GM06990 (cell line): Measurements from ENCODE around the gene HBA1.

Experiments
- DNase-seq: peaks from one replicate; pipeline ENCODE4 v3.0.0-alpha.2; 2011; ENCODE audit not compliant: insufficient read length; ENCODE audit errors: extremely low read depth
- H3K27me3 ChIP-seq: replicated peaks from 2 replicates; pipeline ENCODE4 v1.6.0; 2011; ENCODE audit warnings: low read length; ENCODE audit not compliant: control insufficient read depth, insufficient read depth
- H3K36me3 ChIP-seq: 2 replicates; pipeline ENCODE4 v1.5.1; 2011; ENCODE audit warnings: low read length; ENCODE audit not compliant: control insufficient read depth, insufficient read depth
- H3K4me3 ChIP-seq: replicated peaks from 2 replicates; pipeline ENCODE4 v1.5.1; 2011; ENCODE audit warnings: low read depth, mild to moderate bottlenecking, control low read depth, low read length
- CTCF ChIP-seq: IDR thresholded peaks from 2 replicates; pipeline ENCODE4 v1.5.1; 2011; ENCODE audit warnings: low read length, control low read depth, mild to moderate bottlenecking, inconsistent platforms; ENCODE audit not compliant: insufficient read depth, poor library complexity, severe bottlenecking

HBA1 gene

DNA sequence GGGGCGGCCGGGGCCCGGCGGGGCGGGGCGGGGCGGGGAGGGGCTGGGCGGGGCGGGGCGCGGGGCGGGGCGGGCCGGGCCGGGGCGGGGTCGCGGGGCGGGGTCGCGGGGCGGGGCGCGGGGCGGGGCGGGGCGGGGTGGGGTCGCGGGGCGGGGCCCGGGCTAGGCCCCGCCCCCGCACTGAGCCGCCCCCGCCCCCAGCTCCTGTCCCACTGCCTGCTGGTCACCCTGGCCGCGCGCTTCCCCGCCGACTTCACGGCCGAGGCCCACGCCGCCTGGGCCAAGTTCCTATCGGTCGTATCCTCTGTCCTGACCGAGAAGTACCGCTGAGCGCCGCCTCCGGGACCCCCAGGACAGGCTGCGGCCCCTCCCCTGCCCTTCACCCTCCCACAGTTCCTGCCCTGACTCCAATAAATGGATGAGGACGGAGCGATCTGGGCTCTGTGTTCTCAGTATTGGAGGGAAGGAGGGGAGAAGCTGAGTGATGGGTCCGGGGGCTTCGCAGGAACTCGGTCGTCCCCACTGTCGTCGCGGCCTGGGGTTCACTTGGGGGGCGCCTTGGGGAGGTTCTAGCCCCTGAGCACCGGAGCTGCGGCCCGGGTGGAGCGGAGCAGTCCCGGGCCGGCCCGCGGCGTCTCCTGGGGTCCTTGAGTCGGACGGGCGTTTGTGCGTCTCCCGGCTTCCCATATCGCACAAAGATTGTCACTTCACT, 11.5 kb upstream of the HBA1 start:
- Histone ChIP-seq H3K27me3 (peaks cover 2% of the 10 kb centered on the region; the same call in 1 of the 2 replicates), H3K36me3 (no peaks in the 10 kb centered on the region), H3K4me3 (no peak overlapping the region)
- no peak for DNase-seq
- no peak for TF ChIP-seq CTCF

DNA sequence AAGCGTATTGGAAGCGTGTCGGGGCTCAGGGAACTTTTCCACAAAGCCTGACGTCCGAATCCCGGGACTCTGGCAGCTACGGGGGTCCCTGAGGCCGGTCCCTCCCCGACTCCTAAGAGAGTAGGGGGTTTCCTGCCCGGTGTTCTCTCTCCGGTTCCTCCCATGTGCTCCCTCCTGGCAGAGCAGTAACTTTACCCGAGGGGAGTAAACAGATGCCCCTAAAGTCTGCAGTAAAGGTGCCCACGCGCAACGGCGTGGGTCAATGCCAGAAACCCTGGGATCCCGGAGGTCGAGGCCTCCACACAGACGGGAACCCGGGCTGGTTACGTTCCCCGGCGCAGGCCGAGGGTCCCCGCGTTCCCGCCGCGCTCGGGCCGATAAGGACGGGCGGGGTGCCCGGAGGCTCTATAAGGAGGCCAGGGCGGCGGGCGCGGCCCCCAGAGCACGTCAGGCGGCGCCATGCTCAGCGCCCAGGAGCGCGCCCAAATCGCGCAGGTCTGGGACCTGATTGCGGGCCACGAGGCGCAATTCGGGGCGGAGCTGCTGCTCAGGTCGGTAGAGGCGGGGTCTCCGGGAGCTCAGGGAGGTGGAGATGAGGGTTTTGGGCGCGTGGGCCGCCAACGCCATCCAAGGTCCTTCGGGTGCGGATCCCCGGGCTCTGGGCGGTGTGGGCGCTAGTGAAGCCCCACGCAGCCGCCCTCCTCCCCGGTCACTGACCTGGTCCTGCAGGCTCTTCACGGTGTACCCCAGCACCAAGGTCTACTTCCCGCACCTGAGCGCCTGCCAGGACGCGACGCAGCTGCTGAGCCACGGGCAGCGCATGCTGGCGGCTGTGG, 10.7 kb upstream of the HBA1 start, which contains the start of gene HBM:
Gene HBM, plus strand, starts transcription at position 440 of the 836 bp plus-strand sequence. Its CDS starts 20 bp downstream, at position 460.
- H3K27me3 ChIP-seq = peaks cover 2% of the 10 kb centered on the region; the same call in 1 of the 2 replicates
- no peak for DNase-seq
- no peak for TF ChIP-seq CTCF
- H3K4me3 ChIP-seq = no peak within 1 kb of the TSS
- H3K36me3 ChIP-seq = no peaks in the 10 kb centered on the region

DNA sequence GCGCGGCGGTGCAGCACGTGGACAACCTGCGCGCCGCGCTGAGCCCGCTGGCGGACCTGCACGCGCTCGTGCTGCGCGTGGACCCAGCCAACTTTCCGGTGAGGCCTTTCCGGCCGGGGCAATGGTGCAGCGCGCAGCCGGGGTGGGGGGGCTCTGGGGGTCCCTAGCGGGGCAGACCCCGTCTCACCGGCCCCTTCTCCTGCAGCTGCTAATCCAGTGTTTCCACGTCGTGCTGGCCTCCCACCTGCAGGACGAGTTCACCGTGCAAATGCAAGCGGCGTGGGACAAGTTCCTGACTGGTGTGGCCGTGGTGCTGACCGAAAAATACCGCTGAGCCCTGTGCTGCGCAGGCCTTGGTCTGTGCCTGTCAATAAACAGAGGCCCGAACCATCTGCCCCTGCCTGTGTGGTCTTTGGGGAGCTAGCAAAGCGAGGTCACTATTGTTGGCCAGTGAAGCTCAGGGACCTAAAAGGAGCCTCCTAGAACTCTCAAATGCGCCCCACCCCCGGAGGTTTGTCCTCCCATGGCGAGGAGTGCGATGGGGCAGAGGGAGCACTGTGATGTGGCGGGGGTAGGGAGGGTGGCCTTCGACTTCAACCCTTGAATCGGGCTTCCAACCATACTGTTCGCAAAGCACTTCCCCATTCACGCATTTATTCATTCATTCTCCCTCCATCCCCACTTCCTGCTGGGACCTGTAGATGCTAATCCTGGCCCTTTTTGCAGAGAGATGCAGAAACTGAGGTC, 9.9 kb upstream of the HBA1 start:
- Histone ChIP-seq H3K27me3 (peaks cover 2% of the 10 kb centered on the region; the same call in 1 of the 2 replicates), H3K36me3 (no peaks in the 10 kb centered on the region), H3K4me3 (no peak overlapping the region)
- no peak for TF ChIP-seq CTCF
- no peak for DNase-seq

DNA sequence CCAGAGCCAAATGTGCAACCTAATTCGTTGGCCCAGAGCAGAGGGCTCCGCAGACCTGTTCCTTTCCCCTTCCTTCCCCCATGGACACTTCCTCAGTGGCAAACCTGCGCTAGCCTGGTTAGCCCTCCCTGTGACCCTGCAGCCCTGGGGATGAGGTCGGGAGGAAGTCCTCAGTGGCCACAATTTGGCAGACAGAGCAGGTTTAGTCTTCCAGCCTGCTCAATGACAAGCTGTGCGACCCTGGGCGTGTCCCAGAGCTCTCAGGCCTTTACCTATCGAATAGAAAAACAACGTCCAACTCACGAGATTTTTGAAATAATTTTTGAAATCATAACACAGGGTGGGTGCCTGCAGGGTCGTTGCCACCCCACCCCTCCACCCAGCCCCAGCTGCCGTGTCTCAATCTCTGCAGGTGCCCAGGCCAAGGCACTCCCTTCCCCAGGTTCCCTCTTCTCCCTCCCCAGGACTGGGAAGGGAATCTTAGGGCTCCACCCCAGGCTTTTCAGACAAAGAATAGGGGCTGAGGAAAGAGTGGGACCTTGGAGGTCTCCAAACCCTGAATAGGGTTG, 9.3 kb upstream of the HBA1 start:
- DNase-seq = no peak
- TF ChIP-seq CTCF = no peak
- Histone ChIP-seq H3K4me3 (no peak overlapping the region), H3K36me3 (no peaks in the 10 kb centered on the region), H3K27me3 (peaks cover 2% of the 10 kb centered on the region; the same call in 1 of the 2 replicates)

- TF ChIP-seq CTCF = no peak
- Histone ChIP-seq H3K36me3 (no peaks in the 10 kb centered on the region), H3K27me3 (peaks cover 2% of the 10 kb centered on the region; the same call in 1 of the 2 replicates), H3K4me3 (no peak overlapping the region)
- DNase-seq = no peak
These were observed 8.1 kb upstream of the HBA1 start for GRCh38 chr16:168424-168823.
